NB4 (cell line): ENCODE results near the gene CHRNG.

Experiments used
- CTCF ChIP-seq: IDR thresholded peaks from one replicate; pipeline ENCODE4 v1.5.1; 2012; ENCODE audit warnings: low read depth, low read length
- MAX ChIP-seq: IDR thresholded peaks from 2 replicates; pipeline ENCODE4 v1.6.1; 2011; ENCODE audit warnings: low read depth, low read length
- POLR2A ChIP-seq: IDR thresholded peaks from 2 replicates; pipeline ENCODE4 v1.6.1; 2011; ENCODE audit warnings: mild to moderate bottlenecking; ENCODE audit not compliant: insufficient read length; ENCODE audit errors: extremely low read depth

GRCh38 chr2:232501331-232501771 lies 38.1 kb upstream of the CHRNG start:
- TF ChIP-seq CTCF = no peak
- no peak for TF ChIP-seq MAX
- no peak for TF ChIP-seq POLR2A
